Parathyroid adenoma (tissue), 2 donors: ENCODE results near the gene SCYGR2.
"Not testable (repeated sequence)": the region's sequence is repeated elsewhere in the genome, so short reads cannot be mapped to it uniquely, and the experiment has no call there.

Experiments
- H2AFZ ChIP-seq: fragments of 300-600 bp; sonication (generic); one replicate; pipeline ENCODE4 v1.7.0; 2017; ENCODE audit warnings: antibody characterized with exemption, mild to moderate bottlenecking
- H3K27ac ChIP-seq: fragments of 300-600 bp; sonication (generic); one replicate; pipeline ENCODE4 v1.7.0; 2017
- H3K27me3 ChIP-seq: fragments of 300-600 bp; sonication (generic); one replicate; pipeline ENCODE4 v1.7.0; 2017; ENCODE audit warnings: low read length; ENCODE audit not compliant: control insufficient read depth, insufficient read depth
- H3K36me3 ChIP-seq: fragments of 300-600 bp; sonication (generic); one replicate; pipeline ENCODE4 v1.7.0; 2017; ENCODE audit warnings: low read length; ENCODE audit not compliant: control insufficient read depth, insufficient read depth
- H3K4me1 ChIP-seq: fragments of 300-600 bp; sonication (generic); one replicate; pipeline ENCODE4 v1.7.0; 2017; ENCODE audit warnings: control low read depth
- H3K4me2 ChIP-seq: fragments of 300-600 bp; sonication (generic); one replicate; pipeline ENCODE4 v1.7.0; 2017; ENCODE audit warnings: low read length
- H3K4me3 ChIP-seq: fragments of 300-600 bp; sonication (generic); one replicate; pipeline ENCODE4 v1.7.0; 2017; ENCODE audit warnings: low read depth, low read length
- H3K79me2 ChIP-seq: fragments of 300-600 bp; sonication (generic); one replicate; pipeline ENCODE4 v1.7.0; 2017; ENCODE audit warnings: control low read depth
- H3K9ac ChIP-seq: fragments of 300-600 bp; sonication (generic); one replicate; pipeline ENCODE4 v1.7.0; 2017; ENCODE audit warnings: mild to moderate bottlenecking
- H3K9me3 ChIP-seq: fragments of 300-600 bp; sonication (generic); one replicate; pipeline ENCODE4 v1.7.0; 2017; ENCODE audit warnings: low read length; ENCODE audit not compliant: control insufficient read depth
- CTCF ChIP-seq: fragments of 300-600 bp; sonication (generic); IDR thresholded peaks from one replicate; pipeline ENCODE4 v1.7.0; 2017; ENCODE audit warnings: antibody characterized with exemption, mild to moderate bottlenecking
- donor health status: primary hyperparathyroidism.

SCYGR2 gene

GRCh38 chr2:227598835-227599503, at the start of gene SCYGR2:
TSS of gene SCYGR2 (plus strand) at chr2:227598893. CDS start at chr2:227598893, 0 bp downstream.
- not testable (repeated sequence) for H3K27me3 ChIP-seq, H3K4me2 ChIP-seq, H3K9me3 ChIP-seq, H3K9ac ChIP-seq, H2AFZ ChIP-seq, H3K4me1 ChIP-seq, H3K27ac ChIP-seq, H3K36me3 ChIP-seq, H3K79me2 ChIP-seq, H3K4me3 ChIP-seq

- H3K27ac ChIP-seq, result no peak overlapping the region
- no peak for TF ChIP-seq CTCF
- H3K4me3 ChIP-seq, result no peak overlapping the region
- no peaks in the 10 kb centered on the region for H3K9me3 ChIP-seq
- no peak overlapping the region for H3K4me2 ChIP-seq
- no peak overlapping the region for H3K9ac ChIP-seq
- no peaks in the 10 kb centered on the region for H3K27me3 ChIP-seq
- H3K79me2 ChIP-seq, result peaks cover 4% of the 10 kb centered on the region
- no peaks in the 10 kb centered on the region for H3K4me1 ChIP-seq
- H3K36me3 ChIP-seq, result no peaks in the 10 kb centered on the region
- H2AFZ ChIP-seq, result no peak overlapping the region
Measured at GRCh38 chr2:227551836-227552235, 46.9 kb upstream of the SCYGR2 start.

GRCh38 chr2:227562581-227562980, 36.1 kb upstream of the SCYGR2 start:
- no peak for TF ChIP-seq CTCF
- Histone ChIP-seq H3K79me2 (no peaks in the 10 kb centered on the region), H3K4me3 (no peak overlapping the region), H3K9ac (no peak overlapping the region), H3K36me3 (no peaks in the 10 kb centered on the region), H2AFZ (no peak overlapping the region), H3K9me3 (no peaks in the 10 kb centered on the region), H3K27me3 (no peaks in the 10 kb centered on the region), H3K4me2 (no peak overlapping the region), H3K4me1 (no peaks in the 10 kb centered on the region), H3K27ac (no peak overlapping the region)

GRCh38 chr2:227565080-227565479, 33.6 kb upstream of the SCYGR2 start:
- no peak overlapping the region for H3K4me2 ChIP-seq
- TF ChIP-seq CTCF, result no peak
- H3K4me1 ChIP-seq, result no peaks in the 10 kb centered on the region
- H3K4me3 ChIP-seq, result no peak overlapping the region
- no peaks in the 10 kb centered on the region for H3K9me3 ChIP-seq
- H2AFZ ChIP-seq, result no peak overlapping the region
- no peak overlapping the region for H3K9ac ChIP-seq
- H3K27me3 ChIP-seq, result no peaks in the 10 kb centered on the region
- H3K36me3 ChIP-seq, result no peaks in the 10 kb centered on the region
- H3K27ac ChIP-seq, result no peak overlapping the region
- no peaks in the 10 kb centered on the region for H3K79me2 ChIP-seq

- Histone ChIP-seq H3K9me3 (no peaks in the 10 kb centered on the region), H3K4me1 (no peaks in the 10 kb centered on the region), H3K4me3 (no peak overlapping the region), H2AFZ (no peak overlapping the region), H3K79me2 (no peaks in the 10 kb centered on the region), H3K9ac (no peak overlapping the region), H3K27ac (no peak overlapping the region), H3K27me3 (no peaks in the 10 kb centered on the region), H3K4me2 (no peak overlapping the region), H3K36me3 (no peaks in the 10 kb centered on the region)
- no peak for TF ChIP-seq CTCF
Measured at GRCh38 chr2:227566012-227566411, 32.7 kb upstream of the SCYGR2 start.
